Measurements from ENCODE around the gene BRD3OS. TPM values are rescaled to one million over a fixed set of nuclear protein-coding genes. Genes with fewer than 3 reads are reported as not detected.

Gene BRD3OS
- total and polyA plus RNA-seq, 7 donors = 3.9 to 19.4 (median 11.7) TPM

DNA sequence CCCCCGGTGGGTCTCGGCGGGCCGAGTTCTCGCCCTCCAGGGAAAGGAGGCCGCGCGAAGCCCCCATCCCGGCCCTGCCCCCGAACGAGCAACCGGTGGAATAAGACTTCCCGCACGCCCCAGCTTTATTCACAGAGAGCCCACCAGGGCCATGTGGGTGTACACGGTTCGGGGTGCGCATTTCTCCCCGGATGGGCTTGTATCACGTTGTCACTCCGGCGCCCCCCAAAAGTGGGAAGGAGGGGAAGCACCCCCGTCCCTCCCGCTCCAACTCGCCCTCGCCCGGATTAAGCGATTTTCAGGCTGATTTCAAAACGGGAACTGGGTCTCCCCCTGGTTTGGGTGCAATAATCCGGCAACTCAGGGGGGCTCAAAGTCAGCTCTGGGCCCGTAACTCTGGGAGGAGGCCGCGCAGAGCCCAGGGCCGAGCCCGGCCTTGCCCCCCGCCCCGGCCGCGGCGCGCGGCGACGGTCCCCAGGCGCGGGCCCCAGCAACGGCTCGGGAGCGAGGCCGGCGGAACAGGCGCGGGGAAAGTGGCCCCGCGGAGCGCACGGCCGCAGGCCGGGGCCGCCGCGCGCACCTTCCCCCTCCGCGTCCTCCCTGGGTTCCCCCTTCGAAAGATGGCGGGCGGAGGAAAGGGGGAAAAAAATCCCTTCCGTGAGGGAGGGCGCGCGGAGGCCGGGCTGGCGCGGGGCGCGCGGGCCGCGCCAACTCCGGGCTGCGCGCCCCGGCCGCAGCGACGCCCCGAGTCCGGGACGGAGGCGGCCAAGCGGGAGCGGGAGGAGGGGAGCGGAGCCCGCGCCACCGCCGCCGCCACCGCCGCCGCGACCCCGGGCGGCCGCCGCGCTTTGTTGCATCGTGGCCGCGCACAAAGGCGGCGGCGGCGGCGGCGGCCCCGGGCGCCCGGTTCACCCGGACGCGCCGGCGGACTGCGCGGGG lies 41.9 kb downstream of the BRD3OS start:
- TF ChIP-seq, protein P1, sequence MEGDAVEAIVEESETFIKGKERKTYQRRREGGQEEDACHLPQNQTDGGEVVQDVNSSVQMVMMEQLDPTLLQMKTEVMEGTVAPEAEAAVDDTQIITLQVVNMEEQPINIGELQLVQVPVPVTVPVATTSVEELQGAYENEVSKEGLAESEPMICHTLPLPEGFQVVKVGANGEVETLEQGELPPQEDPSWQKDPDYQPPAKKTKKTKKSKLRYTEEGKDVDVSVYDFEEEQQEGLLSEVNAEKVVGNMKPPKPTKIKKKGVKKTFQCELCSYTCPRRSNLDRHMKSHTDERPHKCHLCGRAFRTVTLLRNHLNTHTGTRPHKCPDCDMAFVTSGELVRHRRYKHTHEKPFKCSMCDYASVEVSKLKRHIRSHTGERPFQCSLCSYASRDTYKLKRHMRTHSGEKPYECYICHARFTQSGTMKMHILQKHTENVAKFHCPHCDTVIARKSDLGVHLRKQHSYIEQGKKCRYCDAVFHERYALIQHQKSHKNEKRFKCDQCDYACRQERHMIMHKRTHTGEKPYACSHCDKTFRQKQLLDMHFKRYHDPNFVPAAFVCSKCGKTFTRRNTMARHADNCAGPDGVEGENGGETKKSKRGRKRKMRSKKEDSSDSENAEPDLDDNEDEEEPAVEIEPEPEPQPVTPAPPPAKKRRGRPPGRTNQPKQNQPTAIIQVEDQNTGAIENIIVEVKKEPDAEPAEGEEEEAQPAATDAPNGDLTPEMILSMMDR (IDR thresholded peaks at IDR 0.05) = no peak
- TF ChIP-seq EP300 (IDR thresholded peaks at IDR 0.05) (no peak), POLR2A (IDR thresholded peaks at IDR 0.05) (no peak), POLR2AphosphoS5 (IDR thresholded peaks at IDR 0.05) (no peak)
- H3K36me3 ChIP-seq = no peaks in the 10 kb centered on the region
- peak; percentile 73 for DNase-seq
- 0 to 1% methylated on average over 126 of the region's 126 CpGs for WGBS, 2 donors
- intact Hi-C loops (cut with DNase I) = loop anchor here (1.0 to 2.0 kb wide), 2 partner anchors 42 to 69 kb away; partner anchors contain the start of genes BRD3OS and WDR5
- H3K27ac ChIP-seq = peak overlapping the region; percentile 72 to 100 (median 90)
- peak overlapping the region; percentile 59 to 94 (median 94) for H3K4me3 ChIP-seq
- no peaks in the 10 kb centered on the region for H3K27me3 ChIP-seq
- peaks cover 0 to 55% (median 46%) of the 10 kb centered on the region in 4 donors for H3K4me1 ChIP-seq
- no peaks in the 10 kb centered on the region for H3K9me3 ChIP-seq

DNA sequence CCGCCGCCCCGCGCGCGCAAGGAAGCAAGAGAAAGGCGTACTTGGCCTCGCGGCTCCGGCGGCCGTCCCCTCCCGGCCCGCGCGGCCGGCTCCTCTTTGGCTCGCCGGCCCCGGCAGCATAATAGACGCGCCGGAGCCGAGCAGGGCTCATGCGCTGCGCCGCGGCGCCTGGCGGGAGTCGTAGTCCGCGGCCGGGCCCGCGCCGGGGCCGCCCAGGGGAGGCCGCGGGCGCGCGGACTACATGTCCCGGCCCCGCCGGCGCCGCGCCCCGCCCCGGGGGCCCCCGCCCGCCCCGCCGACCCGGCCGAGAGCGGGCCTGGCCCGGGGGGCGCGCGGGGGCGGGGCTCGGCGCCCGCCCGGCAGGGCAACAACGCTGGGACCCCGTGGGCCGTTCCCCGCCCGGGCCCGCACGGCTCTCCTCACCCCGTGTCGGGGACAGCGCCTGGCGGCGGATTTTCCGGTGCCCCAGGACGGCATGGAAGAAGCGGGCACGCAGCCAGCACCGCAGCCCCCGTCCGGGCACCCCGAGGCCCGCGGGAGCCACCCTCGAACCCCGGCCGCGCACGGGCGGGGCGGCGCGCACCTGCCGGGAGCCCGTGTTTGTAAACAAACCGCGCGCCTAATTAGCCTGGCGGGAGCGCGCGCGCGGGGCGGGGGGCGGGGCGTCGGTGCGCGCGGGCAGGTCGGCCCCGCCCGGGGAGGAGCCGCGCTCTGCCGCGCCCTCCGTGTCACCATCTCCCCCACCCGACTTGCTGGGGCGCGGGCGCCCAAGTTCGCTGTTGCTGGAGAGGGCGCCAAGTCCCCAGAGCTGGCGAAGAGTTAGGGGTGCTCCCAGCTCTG lies 42.8 kb downstream of the BRD3OS start, which contains the start of gene BRD3:
Gene BRD3 (minus strand): TSS at position 123 of the 840 bp plus-strand sequence. CDS start 14,549 bp downstream, outside the sequence.
- peak; percentile 91 for DNase-seq
- Histone ChIP-seq H3K36me3 (no peaks in the 10 kb centered on the region), H3K9me3 (no peaks in the 10 kb centered on the region), H3K4me3 (peak within 1 kb of the TSS; percentile 67 to 94 (median 94)), H3K4me1 (peaks cover 0 to 45% (median 37%) of the 10 kb centered on the region in 4 donors), H3K27me3 (no peaks in the 10 kb centered on the region), H3K27ac (peak within 1 kb of the TSS; percentile 97 to 100 (median 98))
- WGBS, 2 donors = 0 to 1% methylated on average over 131 of the region's 131 CpGs
- TF ChIP-seq, protein P1 (IDR thresholded peaks at IDR 0.05) = no peak
- TF ChIP-seq POLR2A (IDR thresholded peaks at IDR 0.05) = no peak
- TF ChIP-seq EP300 (IDR thresholded peaks at IDR 0.05) = no peak
- TF ChIP-seq POLR2AphosphoS5 (IDR thresholded peaks at IDR 0.05) = peak; percentile 68 to 88 (median 86)
- intact Hi-C loops (cut with DNase I) = loop anchor here (1.0 to 2.0 kb wide), 2 partner anchors 43 to 68 kb away; partner anchors contain the start of genes BRD3OS and WDR5

DNA sequence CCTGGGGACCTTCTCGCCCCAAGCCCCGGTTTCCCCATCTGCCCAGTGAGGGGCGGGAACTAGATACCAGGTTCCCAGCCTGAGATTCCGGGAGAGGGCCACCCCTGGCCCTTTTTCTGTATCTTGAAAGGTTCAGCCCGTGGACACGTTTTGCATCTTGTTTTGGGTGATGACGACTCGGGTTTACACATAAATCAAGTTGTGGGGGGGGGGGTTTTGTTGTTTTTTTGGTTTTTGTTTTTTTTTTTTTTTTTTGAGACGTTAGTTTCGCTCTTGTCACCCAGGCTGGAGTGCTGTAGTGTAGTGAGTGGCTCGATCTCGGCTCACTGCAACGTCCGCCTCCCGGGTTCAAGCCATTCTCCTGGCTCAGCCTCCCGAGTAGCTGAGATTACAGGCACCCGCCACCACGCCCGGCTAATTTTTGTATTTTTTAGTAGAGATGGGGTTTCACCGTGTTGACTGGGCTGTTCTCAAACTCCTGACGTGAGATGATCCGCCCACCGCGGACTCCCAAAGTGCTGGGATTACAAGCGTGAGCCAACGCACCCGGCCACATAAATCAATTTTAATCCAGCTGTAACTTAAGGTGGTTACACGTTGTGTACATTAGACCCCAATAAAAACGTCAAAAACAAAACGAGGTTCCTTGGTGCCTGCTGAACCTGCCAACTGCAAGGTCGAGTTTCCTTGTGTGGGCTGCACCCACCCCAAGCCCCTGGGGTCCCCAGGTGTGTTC lies 43.6 kb downstream of the BRD3OS start:
- intact Hi-C loops (cut with DNase I) = no loop called here
- peak in 1 of 2 donors; percentile 34 for TF ChIP-seq POLR2A (IDR thresholded peaks at IDR 0.05)
- TF ChIP-seq, protein P1 (IDR thresholded peaks at IDR 0.05) = no peak
- 2 to 17% methylated on average over 31 of the region's 31 CpGs for WGBS, 2 donors
- no peaks in the 10 kb centered on the region for H3K36me3 ChIP-seq
- peak overlapping the region; percentile 67 to 94 (median 94) for H3K4me3 ChIP-seq
- DNase-seq = peak; percentile 64
- H3K4me1 ChIP-seq = peaks cover 0 to 38% (median 29%) of the 10 kb centered on the region in 4 donors
- no peaks in the 10 kb centered on the region for H3K9me3 ChIP-seq
- no peaks in the 10 kb centered on the region for H3K27me3 ChIP-seq
- H3K27ac ChIP-seq = peak overlapping the region; percentile 97 to 100 (median 98)
